Liver (tissue), 3 donors: ENCODE results near the gene PUS3.

Experiments
- ATF3 ChIP-seq: IDR thresholded peaks from 2 replicates; pipeline ENCODE4 v1.6.1; 2016; ENCODE audit warnings: antibody characterized with exemption
- CTCF ChIP-seq: fragments of 150-350 bp; IDR thresholded peaks from 2 replicates; pipeline ENCODE4 v1.5.1; 2017; ENCODE audit warnings: improper control_type of control experiment, low read depth, low read length; ENCODE audit not compliant: missing input control
- GABPA ChIP-seq, 2 donors: IDR thresholded peaks in 1 of 2; conservative IDR thresholded peaks in 1 of 2; 2 replicates each; pipeline ENCODE4 v1.6.1; 2016; ENCODE audit warnings: antibody characterized with exemption in 2 of 2, mild to moderate bottlenecking in 1 of 2, moderate library complexity in 1 of 2
- MAX ChIP-seq: IDR thresholded peaks from 2 replicates; pipeline ENCODE4 v1.6.1; 2016; ENCODE audit warnings: antibody characterized with exemption
- RAD21 ChIP-seq, 2 donors: IDR thresholded peaks; 2 replicates each; pipeline ENCODE4 v1.6.1; 2016; ENCODE audit warnings: antibody characterized with exemption in 2 of 2, mild to moderate bottlenecking in 2 of 2
- REST ChIP-seq: IDR thresholded peaks from 2 replicates; pipeline ENCODE4 v1.6.1; 2016; ENCODE audit warnings: antibody characterized with exemption, mild to moderate bottlenecking
- TAF1 ChIP-seq: conservative IDR thresholded peaks from 2 replicates; pipeline ENCODE4 v1.6.1; 2016; ENCODE audit warnings: antibody characterized with exemption, mild to moderate bottlenecking
- YY1 ChIP-seq: IDR thresholded peaks from 2 replicates; pipeline ENCODE4 v1.6.1; 2016; ENCODE audit warnings: antibody characterized with exemption, mild to moderate bottlenecking
- ZBTB33 ChIP-seq: IDR thresholded peaks from 2 replicates; pipeline ENCODE4 v1.6.1; 2016; ENCODE audit warnings: antibody characterized with exemption
- donor health status: healthy.
- donor health status: healthy.

GRCh38 chr11:125941619-125942611 lies 38.9 kb upstream of the PUS3 start:
- TF ChIP-seq GABPA (IDR thresholded peaks at IDR 0.05 in 1 of 2, conservative IDR thresholded peaks at IDR 0.05 in 1 of 2) (no peak), TAF1 (no peak), CTCF (peak; percentile 71), ATF3 (no peak), MAX (no peak), RAD21 (IDR thresholded peaks at IDR 0.05) (peak; percentile 85 to 90), YY1 (no peak), ZBTB33 (no peak), REST (no peak)
